GM10248 (cell line): Measurements from ENCODE around the gene GALNT13.

Experiments
- CTCF ChIA-PET: fragments of 300-600 bp; sonication (Branson Sonifier 250); formaldehyde crosslinking; extraction: SDS; loops from one replicate; lab custom pipeline; 2021; ENCODE audit warnings: antibody characterized with exemption; lab: Yijun Ruan, JAX
- POLR2A ChIA-PET: fragments of 350-650 bp; sonication (Branson Sonifier 250); formaldehyde crosslinking; extraction: SDS; loops from one replicate; lab custom pipeline; 2020; ENCODE audit warnings: antibody characterized with exemption; lab: Yijun Ruan, JAX
- DNase-seq: peaks from one replicate; pipeline ENCODE4 v3.0.0; 2012; ENCODE audit errors: extremely low spot score
- TF ChIP-seq, protein P1 (sequence below): IDR thresholded peaks from 2 replicates; pipeline ENCODE4 v1.5.1; 2012; ENCODE audit warnings: mild to moderate bottlenecking, low read depth; ENCODE audit errors: extremely low read depth, missing control alignments, control extremely low read depth

GALNT13 gene

DNA sequence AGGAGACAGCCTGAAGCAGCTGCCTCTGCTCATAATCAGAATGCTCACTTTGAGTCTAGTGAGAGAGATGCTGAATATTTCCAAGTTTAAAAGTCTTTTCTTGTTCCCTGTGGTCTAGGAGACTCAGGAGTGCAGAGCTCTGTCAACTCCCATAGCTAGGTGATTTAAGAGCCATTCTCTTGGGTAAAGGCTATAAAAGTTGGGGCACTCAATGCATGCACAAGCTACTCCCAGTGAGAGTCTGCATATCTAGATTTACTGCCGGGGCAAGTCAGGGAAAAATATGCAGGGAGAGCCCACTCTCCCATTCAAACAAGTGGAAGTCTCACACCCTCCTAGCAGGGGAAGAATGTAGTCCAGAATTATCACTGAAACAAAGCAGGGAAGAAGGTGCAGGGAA lies 418.1 kb downstream of the GALNT13 start:
- TF ChIP-seq, protein P1, sequence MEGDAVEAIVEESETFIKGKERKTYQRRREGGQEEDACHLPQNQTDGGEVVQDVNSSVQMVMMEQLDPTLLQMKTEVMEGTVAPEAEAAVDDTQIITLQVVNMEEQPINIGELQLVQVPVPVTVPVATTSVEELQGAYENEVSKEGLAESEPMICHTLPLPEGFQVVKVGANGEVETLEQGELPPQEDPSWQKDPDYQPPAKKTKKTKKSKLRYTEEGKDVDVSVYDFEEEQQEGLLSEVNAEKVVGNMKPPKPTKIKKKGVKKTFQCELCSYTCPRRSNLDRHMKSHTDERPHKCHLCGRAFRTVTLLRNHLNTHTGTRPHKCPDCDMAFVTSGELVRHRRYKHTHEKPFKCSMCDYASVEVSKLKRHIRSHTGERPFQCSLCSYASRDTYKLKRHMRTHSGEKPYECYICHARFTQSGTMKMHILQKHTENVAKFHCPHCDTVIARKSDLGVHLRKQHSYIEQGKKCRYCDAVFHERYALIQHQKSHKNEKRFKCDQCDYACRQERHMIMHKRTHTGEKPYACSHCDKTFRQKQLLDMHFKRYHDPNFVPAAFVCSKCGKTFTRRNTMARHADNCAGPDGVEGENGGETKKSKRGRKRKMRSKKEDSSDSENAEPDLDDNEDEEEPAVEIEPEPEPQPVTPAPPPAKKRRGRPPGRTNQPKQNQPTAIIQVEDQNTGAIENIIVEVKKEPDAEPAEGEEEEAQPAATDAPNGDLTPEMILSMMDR, result no peak
- ChIA-PET CTCF (no interaction called here), POLR2A (no interaction called here)
- no peak for DNase-seq

DNA sequence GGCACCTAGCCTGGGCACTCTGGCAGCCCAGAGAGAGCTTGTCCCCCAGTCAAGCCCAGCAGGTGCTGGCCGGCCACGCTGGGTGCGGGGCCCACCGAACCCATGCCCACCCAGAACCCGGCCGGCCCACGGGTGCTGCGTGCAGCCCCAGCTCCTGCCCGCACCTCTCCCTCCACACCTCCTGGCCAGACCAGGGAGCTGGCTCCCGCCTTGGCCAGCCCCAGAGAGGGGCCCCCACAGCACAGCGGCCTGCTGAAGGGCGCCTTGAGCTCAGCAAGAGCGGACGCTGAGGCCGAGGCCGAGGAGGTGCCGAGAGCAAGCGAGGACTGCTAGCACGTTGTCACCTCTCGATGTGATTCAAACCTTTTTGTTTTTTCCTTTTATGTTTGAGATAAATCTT lies 419.8 kb downstream of the GALNT13 start:
- DNase-seq, result no peak
- ChIA-PET POLR2A (no interaction called here), CTCF (interaction anchor here (1.8 to 2.4 kb wide), 2 partner anchors 9 to 23 kb away, joined by 4 to 7 read pairs; no protein-coding TSS in a partner anchor)
- TF ChIP-seq, protein P1, result no peak

DNA sequence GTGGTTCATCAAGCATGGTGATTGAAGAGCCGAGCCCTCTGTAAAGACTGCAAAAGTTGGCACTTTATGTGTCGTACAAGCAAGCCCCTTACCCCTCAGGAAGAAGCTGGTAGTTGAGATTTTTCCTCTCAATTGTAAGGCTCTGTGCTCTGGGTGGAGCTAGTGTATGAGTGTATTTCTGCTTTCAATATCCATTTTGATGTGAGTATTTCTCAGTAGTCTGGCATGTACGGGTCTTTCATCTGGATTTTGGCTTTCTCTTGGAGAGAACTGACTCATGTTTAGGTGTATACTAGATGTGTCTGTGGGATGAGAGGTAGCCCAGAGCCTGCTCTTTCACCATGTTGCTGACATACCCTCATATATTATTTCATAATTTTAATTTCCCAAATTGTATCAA lies 420.2 kb downstream of the GALNT13 start:
- no peak for DNase-seq
- ChIA-PET POLR2A (no interaction called here), CTCF (interaction anchor here (1.8 to 2.4 kb wide), 2 partner anchors 8 to 22 kb away, joined by 4 to 7 read pairs; no protein-coding TSS in a partner anchor)
- TF ChIP-seq, protein P1, result no peak

DNA sequence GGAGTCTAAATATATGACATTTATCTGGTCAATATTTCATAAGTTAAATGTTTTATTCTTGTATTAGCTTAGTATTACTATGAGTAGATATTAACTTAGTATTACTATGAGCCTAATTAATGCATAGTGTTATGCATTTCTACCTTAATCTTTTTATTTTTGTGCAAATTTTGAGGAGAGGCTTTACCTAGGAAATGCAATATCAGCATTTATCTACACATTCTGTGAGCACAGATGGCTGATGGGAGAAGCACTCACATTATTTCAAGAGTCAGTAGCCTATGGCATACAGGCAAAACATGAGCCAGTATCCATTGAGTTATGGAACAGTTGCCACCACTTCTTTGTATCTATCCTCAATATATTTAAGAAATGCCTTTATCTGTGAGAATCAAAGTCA lies 422.1 kb downstream of the GALNT13 start:
- CTCF ChIA-PET, result no interaction called here
- TF ChIP-seq, protein P1, result no peak
- POLR2A ChIA-PET, result no interaction called here
- DNase-seq, result no peak

DNA sequence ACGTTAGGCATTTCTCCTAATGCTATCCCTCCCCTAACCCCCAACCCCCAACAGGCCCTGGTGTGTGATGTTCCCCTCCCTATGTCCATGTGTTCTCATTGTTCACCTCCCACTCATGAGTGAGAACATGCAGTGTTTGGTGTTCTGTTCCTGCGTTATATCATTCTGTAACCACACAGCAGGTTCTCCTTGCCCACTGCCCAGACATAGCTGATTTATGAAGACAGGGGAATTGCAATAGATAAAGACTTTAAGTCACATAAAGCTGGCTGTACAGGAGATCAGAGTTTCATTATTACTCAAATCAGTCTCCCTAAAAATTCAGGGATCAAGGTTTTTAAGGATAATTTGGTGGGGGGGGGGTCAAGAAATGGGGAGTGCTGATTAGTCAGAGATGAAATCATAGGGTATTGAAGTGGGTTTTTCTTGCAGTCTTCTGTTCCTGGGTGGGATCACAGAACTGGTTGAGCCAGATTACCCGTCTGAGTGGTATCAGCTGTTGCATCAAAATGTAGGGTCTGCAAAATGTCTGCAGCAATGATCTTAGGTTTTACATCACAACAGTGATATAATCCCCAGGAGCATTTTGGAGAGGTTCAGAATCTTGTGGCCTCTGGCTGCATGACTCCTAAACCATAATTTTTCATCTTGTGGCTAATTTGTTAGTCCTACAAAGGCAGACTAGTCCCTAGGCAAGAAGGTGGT lies 434.7 kb downstream of the GALNT13 start:
- TF ChIP-seq, protein P1, result no peak
- CTCF ChIA-PET, result interaction anchor here (1.0 to 2.0 kb wide), 3 partner anchors 10 to 19 kb away, joined by 3 to 6 read pairs (median 3); no protein-coding TSS in a partner anchor
- no peak for DNase-seq
- POLR2A ChIA-PET, result no interaction called here

DNA sequence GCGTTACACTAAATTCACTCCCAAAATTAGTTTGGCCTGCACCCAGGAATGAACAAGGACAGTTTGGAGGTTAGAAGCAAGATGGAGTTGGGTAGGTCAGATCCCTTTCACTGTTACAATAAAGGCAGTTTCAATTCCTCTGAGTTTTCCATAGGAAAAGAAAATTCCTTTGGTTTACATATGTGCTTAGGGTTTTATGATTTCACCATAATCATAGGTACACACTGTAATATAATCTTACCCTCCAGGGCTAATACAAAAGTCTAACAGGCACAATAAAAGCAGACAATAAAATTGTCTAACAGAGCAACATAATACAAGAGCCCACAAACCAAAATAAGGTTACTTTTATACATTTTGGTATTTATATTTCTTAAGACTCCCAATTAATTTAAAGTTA lies 435.3 kb downstream of the GALNT13 start:
- TF ChIP-seq, protein P1, result no peak
- ChIA-PET POLR2A (no interaction called here), CTCF (interaction anchor here (1.0 to 2.0 kb wide), 3 partner anchors 10 to 18 kb away, joined by 3 to 6 read pairs (median 3); no protein-coding TSS in a partner anchor)
- no peak for DNase-seq
